GM04504 (cell line): Measurements from ENCODE around the gene BCHE.
"Not testable (repeated sequence)": the region's sequence is repeated elsewhere in the genome, so short reads cannot be mapped to it uniquely, and the experiment has no call there.

Source experiments
- DNase-seq: peaks from one replicate; pipeline ENCODE4 v3.0.0-alpha.2; 2012; ENCODE audit warnings: low read depth

The BCHE gene

DNA sequence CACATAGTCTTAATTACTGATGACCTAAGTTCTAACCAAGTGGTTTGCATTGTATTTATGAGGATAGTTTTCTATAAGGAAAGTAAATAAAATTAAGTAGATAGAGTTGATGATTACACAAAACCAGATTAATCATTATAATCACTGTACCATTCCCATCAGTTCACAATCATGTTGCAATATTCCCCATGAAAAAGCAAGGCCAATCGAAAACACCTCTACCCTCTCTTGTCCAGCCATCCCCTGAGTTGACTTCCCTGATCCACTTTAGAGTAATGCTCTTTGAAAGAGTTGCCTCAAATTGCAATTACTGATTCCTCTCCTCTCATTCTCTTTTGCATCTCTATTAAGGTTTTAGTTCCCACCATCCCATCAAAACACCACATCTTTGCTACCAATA is 21.0 kb downstream of the BCHE start:
- no peak for DNase-seq

DNA sequence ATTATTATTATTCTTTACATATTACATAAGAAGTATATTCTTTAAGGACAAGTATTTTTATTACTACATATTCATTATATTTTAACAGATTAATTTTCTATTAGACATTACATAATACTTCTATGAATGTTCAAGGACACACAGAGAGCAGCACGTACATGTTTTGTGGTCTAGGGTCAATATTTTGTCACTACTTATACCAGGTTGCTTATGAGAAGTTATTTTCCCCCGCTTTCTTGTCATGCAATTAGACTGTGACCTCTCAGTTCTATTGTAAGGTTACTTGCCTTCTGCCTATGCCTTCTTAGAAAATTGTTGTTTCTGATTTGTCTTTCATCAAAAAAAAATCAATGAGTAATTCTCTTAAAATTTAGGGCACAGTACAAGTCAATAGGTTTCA is 21.5 kb downstream of the BCHE start:
- no peak for DNase-seq

DNA sequence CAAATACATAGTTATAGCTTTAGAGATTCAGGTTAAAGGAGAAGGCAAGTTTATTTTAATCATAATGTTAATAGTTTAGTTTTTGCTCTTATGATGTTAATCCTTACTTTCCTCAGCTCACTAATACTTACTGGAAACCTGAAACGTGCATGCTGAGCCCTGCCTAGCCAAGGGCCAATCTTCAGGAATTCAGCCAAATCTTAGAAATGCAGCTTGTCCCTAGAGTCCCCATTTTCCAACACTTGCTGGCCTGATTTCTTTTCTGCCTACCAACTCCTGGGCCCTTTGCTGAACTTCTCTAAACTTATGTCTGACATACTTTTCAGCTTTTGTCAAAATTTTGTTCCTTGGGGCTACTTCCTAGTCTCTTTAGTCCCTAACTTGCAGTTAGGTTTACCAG is 22.8 kb downstream of the BCHE start:
- no peak for DNase-seq

DNA sequence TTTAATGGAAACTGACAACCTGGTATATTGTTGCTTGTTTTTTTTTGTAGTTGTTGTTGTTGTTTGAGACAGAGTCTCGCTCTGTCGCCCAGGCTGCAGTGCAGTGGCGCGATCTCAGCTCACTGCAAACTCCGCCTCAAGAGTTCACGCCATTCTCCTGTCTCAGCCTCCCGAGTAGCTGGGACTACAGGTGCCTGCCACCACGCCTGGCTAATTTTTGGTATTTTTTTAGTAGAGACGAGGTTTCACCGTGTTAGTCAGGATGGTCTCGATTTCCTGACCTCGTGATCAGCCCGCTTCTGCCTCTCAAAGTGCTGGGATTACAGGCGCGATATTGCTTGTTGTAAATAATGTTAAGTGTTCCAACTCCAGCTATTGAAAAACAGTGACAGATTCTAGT is 29.3 kb downstream of the BCHE start:
- not testable (repeated sequence) for DNase-seq

DNA sequence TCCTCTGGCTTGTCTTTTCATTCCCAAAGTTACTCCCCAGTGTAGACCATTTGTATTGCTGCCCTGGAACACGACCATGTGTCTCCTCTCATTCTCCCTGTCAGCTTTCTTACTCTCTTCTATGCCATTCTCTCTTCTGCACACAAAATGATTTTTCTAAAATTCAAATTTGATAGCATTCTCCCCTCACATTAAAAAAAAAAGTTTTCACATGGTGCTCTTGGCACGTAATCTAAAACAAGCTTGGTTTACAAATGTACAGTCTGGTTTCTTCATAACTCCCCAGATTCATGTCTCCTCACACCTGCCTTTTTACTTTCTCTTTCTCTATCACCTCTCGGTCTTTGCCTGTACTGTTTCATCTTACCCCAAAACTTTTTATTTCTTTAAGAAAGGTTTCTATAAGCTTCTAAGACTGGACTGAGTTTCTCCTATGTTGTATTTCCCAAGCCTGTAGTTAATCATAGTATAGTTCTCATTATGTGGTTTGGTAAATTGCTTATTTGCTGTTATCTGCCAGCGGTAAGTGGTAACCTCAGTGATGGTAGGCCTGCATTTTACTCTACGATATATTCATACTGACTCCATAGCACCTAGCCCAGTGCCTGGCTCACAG is 31.2 kb downstream of the BCHE start:
- no peak for DNase-seq

DNA sequence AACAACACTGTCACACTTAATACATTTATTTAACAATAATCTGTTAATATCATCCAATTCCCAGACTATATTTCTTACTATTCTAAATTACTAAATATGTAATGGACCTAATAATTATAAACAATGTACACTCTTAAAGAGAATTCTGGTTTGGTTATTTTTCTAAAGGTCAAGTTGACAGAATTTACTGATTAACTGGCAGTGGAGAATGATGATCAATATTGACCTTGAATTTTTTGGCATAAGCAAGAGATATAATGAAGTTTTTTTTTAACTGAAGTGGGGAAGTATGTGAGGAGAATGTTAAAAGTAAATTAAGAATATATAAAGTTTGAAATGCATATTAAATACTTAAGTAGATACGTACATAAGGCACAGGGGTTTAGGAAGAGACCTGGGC is 33.8 kb downstream of the BCHE start:
- DNase-seq = no peak

DNA sequence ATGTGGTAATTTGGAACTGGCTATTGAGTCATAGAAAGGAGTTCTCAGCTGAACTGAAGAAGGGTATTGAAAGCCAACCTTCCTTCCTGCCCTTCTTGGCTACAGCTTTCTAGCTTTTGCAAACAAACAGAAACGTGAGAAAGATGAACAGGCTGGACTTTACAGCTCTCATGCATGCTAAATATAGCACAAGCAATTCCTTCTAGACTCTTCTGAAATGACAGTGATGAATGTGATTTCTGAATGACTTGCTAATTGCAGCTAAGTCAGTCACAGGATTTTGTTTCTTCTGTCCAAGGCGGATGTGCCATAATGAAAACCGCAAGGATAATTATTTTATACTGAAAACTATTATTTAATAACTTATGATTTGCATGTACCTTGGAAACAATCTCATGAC is 36.3 kb downstream of the BCHE start:
- DNase-seq = no peak

DNA sequence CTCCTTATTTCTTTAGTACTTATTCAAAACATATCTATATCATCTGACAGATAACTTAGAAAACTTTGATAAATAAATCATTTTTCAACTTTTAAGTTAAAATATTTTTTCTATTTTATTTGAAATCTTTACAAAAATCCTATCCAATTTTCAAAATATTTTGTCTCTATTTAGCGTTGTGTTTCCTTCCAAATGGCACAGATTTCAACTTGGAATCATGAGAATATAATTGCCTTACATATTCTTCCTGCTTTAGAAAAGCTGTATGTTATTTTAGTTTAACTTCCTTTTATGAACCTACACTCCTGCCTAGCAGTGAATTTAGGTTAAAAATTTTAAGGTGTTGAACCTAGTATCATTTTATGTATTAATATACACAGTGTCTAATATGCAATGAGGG is 38.2 kb downstream of the BCHE start:
- no peak for DNase-seq

DNA sequence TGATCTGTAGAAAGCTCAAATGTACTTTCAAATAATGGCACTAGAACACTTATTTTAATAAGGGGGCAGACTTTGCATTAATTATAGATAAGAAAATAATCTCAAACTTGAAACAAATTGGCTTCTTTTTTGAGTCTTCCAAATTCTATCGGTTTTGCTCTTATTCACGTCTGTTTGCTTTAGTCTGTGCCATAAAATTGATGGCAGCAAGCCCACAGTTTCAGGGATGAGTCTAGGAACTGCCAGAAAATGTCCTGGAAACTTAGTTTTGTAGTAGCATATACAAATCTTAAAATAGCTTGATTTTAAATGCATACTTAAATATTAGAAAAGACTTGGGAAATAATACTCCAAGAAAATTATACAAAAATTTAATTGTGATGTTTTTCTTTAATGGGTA is 39.7 kb downstream of the BCHE start:
- DNase-seq = no peak

DNA sequence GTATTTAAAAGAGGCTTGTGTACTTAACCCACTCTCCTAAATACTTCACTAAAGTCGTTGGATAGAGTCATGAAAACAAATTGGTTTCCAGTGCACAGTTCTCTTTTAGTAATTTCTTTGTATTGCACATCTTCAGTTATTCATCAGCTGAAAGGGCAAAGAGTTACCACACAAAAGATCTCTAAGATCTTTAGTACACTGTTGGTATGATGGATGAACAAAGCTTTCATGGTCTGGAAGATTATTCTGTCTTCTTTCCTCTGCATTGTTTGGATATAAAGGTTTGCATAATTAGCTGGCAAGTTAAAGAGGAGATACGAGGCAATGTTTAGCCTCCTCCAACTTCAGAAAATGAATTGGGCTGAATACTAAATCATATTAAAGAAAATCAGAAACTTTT is 40.5 kb downstream of the BCHE start:
- no peak for DNase-seq

DNA sequence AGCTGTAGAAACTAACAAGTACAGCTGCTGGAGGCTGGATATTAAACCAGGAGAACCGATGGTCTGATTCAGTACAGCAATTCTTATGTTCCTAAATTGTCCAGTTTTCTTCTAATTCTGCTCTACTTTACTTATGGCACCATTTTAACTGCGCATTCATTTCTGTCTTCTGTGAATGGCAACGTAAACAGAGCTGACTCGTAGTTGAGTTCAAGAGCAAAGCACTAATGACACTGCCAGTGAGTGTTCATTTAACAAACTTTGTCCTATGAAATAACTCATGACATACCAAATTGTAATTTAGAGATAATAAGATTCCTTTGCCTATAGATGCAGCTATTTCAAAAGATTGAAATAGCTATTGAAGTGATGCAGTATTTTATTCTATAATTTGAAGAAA is 48.7 kb downstream of the BCHE start:
- DNase-seq = no peak

DNA sequence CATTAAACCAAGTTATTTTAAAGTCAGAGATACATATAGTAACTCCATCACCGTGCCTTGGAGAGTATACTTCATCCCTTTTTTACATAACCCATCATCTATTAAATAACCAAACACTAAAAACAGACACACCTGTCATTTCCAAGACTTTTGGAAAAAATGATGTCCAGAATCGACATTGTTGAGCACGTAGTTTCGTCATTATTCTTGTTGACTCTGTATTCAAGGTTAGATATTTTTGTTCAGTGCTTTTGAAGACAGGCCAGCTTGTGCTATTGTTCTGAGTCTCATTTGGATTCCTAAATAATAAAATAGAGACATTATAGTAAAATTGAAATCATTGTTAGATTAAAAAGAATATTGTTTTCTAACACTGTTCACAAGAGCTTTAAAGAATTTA is 51.2 kb downstream of the BCHE start:
- no peak for DNase-seq

DNA sequence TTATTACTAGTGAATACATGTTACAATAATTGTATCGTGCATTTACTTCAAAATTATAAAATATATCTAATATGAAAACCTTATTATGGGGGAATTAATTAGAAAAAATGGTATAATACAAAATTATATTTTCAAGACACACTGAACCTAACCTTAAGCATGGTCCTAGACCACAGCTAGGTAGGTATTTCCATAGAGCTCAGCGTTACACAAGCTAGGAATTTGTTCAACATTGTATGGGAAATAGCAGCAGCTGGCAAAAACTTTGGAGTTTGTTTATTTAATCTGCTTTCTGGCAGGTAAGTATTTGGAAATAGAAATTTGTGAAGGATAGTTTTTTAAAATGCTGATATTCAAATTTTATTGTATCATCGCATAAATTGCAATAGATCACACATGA is 52.9 kb downstream of the BCHE start:
- no peak for DNase-seq

DNA sequence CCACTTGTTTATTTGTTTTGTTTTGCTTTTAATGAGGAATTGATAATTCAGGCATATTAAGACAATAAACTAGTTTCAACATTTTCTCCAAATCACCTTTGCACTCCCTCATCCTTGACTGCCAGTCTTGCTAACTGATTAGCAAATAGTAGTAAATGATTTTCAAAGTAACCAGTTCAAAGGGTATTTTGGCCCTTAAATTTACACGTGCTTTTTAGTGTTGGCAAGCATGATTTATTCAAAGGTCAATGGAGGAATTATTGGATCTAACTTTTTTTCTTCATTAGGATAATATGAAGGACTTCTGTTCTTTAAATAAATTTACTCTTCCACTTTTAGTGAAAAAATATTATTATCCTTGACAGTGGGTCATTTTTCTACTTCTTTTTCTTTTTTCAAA is 53.8 kb downstream of the BCHE start:
- no peak for DNase-seq

DNA sequence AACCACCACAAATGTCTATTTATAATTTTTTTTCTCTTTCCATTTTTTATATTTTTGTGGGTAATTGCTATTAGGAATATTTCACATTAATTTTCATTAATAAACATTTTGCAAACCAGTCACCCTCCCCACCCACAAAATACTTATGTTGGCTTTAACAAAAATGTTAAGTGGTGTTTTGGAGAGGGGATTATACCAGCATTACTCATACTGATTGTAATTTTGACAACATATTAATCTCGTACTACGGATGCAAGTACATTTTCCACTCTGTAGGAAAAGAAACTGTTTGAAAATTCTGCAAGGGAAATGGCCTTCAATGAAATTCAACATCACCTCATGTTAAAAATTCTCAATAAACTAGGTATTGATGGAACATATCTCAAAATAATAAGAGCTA is 58.3 kb downstream of the BCHE start:
- no peak for DNase-seq

DNA sequence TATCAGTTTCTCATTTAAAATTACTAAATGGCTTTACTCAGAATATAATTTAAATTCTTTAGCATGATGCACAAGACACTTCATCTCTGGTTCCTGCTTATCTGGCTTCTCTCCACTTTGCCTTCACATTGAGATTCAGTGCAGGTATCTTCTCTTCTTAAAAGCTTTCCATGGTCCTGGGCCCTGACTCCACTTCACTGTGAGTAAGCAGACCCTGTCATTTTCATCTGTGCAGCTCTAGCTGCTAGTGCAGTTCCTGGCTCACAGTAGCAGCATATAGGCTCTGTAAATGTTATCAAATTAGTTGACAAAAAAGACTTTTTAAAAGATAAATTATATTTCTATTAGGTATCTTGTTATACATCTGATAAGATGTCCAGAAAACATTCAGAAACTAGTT is 58.8 kb downstream of the BCHE start:
- DNase-seq = no peak

DNA sequence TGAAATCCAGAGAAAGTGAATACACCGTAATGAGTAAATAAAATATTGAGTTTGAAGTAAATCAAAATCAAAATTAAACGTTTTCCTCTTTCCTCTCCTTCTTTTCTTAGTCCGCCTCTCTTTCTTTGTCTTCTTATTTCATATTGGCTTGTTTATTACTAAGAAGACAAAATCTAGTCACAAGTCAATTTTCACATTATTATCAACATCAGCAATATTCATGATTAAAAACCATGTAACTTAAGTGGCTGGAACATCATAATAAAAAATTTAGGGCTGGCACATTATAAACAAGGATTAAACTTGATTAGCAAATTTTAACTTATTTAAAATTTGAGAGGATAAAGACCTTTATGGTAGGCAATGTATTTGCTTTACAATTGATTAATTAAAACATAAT is 61.4 kb downstream of the BCHE start:
- DNase-seq = no peak

DNA sequence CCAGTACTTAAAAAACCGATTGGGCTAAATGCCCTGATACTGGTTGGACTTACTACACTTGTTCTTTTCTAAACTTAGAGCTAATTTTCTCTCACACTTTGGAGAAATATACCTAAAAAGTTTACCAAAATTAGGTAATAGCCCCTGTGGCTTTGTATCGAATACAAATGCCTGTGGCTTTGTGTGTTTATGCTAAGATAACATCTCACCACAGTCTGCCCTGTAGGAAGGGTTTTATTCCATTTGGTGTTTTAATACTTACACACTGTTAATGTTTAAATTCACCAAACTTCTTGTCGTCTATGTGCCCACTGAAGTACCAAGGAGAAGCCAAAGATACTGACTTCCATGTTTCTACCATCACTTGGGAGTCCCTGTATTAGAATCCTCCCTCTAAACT is 66.4 kb downstream of the BCHE start:
- DNase-seq = no peak

DNA sequence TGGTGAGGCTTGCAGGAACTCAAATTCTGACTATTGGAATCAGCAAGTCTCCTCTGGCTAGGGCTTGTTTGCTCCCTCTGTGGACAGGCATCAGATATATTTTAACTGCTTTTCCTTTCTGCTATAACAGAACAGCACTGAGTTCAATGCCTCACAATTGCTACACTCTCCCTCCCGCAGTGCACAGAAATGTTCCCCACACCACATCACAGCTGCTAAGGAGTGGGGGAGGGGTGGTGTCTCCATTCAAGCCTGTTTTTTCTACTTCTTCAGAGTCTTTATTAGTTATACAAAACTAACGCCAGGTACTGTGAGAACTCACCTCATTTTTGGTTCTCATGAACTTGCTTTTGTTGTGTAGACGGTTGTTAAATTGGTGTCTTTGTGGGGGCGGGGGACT is 68.5 kb downstream of the BCHE start:
- no peak for DNase-seq

DNA sequence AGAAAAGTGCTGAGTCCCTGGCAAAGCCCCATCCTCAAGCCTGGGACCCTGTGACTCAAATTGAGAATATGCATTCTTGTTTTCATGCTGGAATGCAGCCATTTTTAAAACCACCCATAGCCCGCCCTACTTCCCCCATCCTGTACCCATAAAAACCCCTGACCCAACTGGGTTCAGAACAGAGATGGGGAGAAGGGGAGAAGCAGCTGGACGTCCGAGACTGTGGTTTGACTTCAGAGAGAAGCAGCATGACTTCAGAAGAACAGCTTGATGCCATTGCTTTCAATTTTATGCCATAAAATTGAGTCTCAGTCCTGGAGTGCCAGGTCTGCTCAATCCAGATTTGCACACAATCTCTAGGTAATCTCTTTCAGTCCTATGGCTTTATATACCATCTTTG is 78.2 kb downstream of the BCHE start:
- no peak for DNase-seq

DNA sequence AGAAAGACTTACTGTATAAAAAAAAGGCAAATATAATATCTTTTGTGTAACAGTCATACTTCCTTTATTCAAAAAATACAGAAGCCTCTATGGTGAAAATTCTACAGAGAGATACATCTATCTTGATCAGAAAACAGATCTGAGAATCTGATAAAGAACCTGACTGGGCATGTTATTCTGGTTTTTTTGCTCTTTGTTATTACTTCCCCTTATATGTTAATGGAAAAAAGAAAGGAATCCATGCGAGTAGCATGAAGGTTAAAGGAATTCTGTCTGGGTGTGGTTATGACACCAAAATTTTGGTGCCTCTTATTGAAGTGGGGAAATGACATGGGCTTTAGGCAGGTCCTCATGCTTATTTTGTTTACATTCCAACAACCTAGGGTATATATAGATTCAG is 81.7 kb downstream of the BCHE start:
- no peak for DNase-seq

DNA sequence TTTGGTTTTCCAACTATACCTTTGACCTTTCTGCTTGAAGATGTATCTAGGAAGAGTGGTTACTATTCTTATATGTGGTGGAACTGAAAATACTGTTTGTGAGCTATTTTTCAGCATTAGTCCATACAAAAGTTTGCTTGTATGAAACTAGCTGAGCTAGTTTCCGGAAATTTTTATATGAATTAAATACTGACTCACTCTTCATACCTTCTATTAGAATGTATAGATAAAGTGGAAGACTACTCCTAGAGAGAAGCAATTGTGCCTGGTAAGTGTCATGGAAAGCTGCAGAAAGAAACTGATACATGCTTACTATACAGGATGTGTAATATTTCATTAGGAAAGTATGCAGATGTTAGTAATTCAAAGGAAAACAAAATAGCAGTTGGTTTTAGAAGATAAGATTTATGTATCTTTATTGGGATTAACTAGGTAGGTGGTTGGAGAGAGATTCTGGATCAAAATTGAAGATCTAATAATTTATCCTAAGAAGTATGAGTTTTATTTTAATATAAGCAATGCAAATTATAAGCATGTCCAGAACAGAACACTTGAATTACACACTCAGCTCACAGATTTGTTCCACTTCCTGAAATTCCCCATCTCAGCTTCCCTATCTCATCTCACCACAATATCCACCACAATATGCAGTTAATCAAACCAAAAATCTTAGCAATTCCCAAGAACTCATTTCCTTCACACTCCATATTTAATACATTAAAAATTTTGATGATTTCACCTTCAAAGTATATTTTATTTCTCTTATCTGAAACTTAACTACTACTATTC is 82.8 kb downstream of the BCHE start:
- DNase-seq = no peak

DNA sequence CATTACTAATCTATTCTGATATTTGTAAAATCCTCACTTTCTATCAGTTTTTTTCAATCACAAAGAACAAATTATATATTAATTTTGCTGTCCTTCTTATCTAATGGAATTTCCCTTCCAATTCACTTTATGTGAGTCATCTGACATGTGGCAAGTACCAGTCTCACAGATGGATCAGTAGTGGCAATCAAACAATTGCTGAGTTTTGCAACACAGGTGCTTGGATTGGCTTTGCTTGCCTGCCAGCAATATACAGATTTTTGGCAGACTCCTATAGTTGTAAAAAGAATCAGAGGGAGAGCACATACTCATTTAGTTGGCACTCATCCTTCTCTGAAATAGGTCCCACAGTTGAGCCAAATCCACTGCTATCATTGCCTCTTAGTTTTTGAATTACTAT is 83.7 kb downstream of the BCHE start:
- no peak for DNase-seq

DNA sequence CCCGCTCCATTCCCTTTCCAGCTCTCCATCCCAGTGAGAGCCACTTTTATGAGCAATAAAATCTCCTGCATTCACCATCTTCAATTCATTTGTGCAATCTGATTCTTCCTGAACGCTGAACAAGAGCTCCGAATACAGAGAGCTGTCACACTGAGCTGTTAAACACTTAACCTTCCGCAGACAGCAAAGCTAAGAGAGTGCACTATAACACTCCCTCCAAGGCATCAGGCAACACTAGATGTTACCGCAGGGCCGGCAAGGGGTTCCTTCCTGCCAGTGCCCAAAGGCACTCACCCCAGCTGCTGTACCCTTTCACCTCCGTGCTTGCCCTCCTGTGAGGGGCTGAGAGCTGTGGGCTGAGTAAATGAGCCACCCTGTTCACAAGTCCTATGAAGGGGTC is 85.6 kb downstream of the BCHE start:
- no peak for DNase-seq
